Measurements from ENCODE around the gene SNRNP200.
A peak's percentile ranks its signal among the peaks of the same experiment; 100 is the strongest.

SNRNP200 gene

DNA sequence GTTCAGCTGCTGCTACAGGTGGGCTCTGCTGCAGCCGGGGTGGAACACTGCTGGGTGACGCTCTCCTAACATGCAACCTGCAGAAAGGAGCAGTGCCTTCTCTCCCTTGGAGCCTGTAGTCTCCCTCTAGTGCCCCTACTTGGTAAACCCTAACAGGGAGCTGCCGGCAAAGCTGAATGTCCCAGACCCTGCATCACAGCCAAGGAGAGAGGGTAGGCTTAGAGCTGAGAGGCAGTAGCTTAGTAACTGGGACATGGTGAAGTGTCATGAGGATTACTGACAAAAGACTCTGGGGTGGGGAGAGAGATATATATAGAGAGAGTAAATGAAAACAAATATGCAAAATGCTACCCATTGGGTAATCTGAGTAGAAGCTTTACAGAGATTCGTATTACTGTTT, 40.1 kb upstream of the SNRNP200 start:
- TF ChIP-seq CTCF (conservative IDR thresholded peaks at IDR 0.05; ENCODE audit: control insufficient read depth, insufficient read depth, low read depth, low read length) = peak; percentile 14
- H3K4me3 ChIP-seq (ENCODE audit: control insufficient read depth, low read depth, low read length) = no peak overlapping the region
- DNase-seq (ENCODE audit: low read depth) = no peak

- H3K4me3 ChIP-seq (ENCODE audit: control insufficient read depth, low read depth, low read length) = no peak overlapping the region
- no peak for DNase-seq (ENCODE audit: low read depth)
- TF ChIP-seq CTCF (conservative IDR thresholded peaks at IDR 0.05; ENCODE audit: control insufficient read depth, insufficient read depth, low read depth, low read length) = no peak
These were observed 38.7 kb upstream of the SNRNP200 start for GRCh38 chr2:96344011-96344410.

GRCh38 chr2:96342085-96342484, 36.7 kb upstream of the SNRNP200 start:
- no peak overlapping the region for H3K4me3 ChIP-seq (ENCODE audit: control insufficient read depth, low read depth, low read length)
- DNase-seq (ENCODE audit: low read depth) = peak; percentile 82
- TF ChIP-seq CTCF (conservative IDR thresholded peaks at IDR 0.05; ENCODE audit: control insufficient read depth, insufficient read depth, low read depth, low read length) = no peak

- no peak for DNase-seq (ENCODE audit: low read depth)
- TF ChIP-seq CTCF (conservative IDR thresholded peaks at IDR 0.05; ENCODE audit: control insufficient read depth, insufficient read depth, low read depth, low read length) = no peak
- no peak overlapping the region for H3K4me3 ChIP-seq (ENCODE audit: control insufficient read depth, low read depth, low read length)
These were observed 36.3 kb upstream of the SNRNP200 start for GRCh38 chr2:96341641-96342040.

- no peak overlapping the region for H3K4me3 ChIP-seq (ENCODE audit: control insufficient read depth, low read depth, low read length)
- TF ChIP-seq CTCF (conservative IDR thresholded peaks at IDR 0.05; ENCODE audit: control insufficient read depth, insufficient read depth, low read depth, low read length) = no peak
- DNase-seq (ENCODE audit: low read depth) = peak; percentile 64
These were observed 35.4 kb upstream of the SNRNP200 start for GRCh38 chr2:96340493-96341414.

DNA sequence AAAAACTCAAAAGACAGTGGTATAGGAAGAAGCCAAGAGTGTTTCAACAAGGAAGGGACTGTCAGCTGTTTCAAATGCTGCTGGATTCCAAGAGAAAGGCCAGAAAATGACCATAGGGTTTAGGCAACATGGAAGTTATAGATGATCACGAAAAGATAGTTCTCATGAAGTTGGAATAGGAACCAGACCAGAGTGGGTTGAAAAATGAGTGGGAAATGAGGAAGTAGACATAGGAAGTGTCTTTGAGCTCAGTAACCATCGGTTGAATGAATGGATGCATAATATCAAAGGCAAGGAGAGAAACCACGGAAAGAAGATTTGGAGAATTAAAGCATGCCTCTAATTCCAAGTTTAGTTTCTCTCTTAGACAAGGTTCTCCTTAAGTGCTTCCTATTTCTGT, 31.5 kb upstream of the SNRNP200 start:
- DNase-seq (ENCODE audit: low read depth) = no peak
- H3K4me3 ChIP-seq (ENCODE audit: control insufficient read depth, low read depth, low read length) = peak overlapping the region; percentile 80
- no peak for TF ChIP-seq CTCF (conservative IDR thresholded peaks at IDR 0.05; ENCODE audit: control insufficient read depth, insufficient read depth, low read depth, low read length)
